MM.1S (cell line): ENCODE measurements around the gene TTC7B.
"Not testable (repeated sequence)": the region's sequence is repeated elsewhere in the genome, so short reads cannot be mapped to it uniquely, and the experiment has no call there.

Source experiments
- DNase-seq: peaks from one replicate; pipeline ENCODE4 v3.0.0-alpha.2; 2015
- H2AFZ ChIP-seq: fragments of 300-600 bp; sonication (generic); 2 replicates; pipeline ENCODE4 v1.6.0; 2016; ENCODE audit warnings: antibody characterized with exemption, low read length
- H3F3A ChIP-seq: fragments of 300-600 bp; sonication (generic); 2 replicates; pipeline ENCODE4 v1.6.1; 2016; ENCODE audit warnings: mild to moderate bottlenecking, antibody characterized with exemption, low read length, moderate library complexity, mixed read lengths; ENCODE audit not compliant: insufficient read depth
- H3K27ac ChIP-seq: fragments of 300-600 bp; sonication (generic); 2 replicates; pipeline ENCODE4 v1.5.1; 2016; ENCODE audit warnings: mild to moderate bottlenecking, low read length
- H3K27me3 ChIP-seq: fragments of 300-600 bp; sonication (generic); replicated peaks from 2 replicates; pipeline ENCODE4 v1.6.0; 2016; ENCODE audit warnings: low read length; ENCODE audit not compliant: insufficient read depth
- H3K36me3 ChIP-seq: fragments of 300-600 bp; sonication (generic); replicated peaks from 2 replicates; pipeline ENCODE4 v1.6.1; 2016; ENCODE audit warnings: mild to moderate bottlenecking, low read length, mixed read lengths; ENCODE audit not compliant: insufficient read depth
- H3K4me1 ChIP-seq: fragments of 300-600 bp; sonication (generic); 2 replicates; pipeline ENCODE4 v1.6.1; 2016; ENCODE audit warnings: low read length, mixed read lengths
- H3K4me2 ChIP-seq: fragments of 300-600 bp; sonication (generic); 2 replicates; pipeline ENCODE4 v1.6.0; 2016; ENCODE audit warnings: low read depth, low read length
- H3K4me3 ChIP-seq: fragments of 300-600 bp; sonication (generic); 2 replicates; pipeline ENCODE4 v1.5.1; 2016; ENCODE audit warnings: low read length, mixed read lengths
- H3K79me2 ChIP-seq: fragments of 300-600 bp; sonication (generic); 2 replicates; pipeline ENCODE4 v1.6.1; 2016; ENCODE audit warnings: mixed run types, low read length, mixed read lengths
- H3K9ac ChIP-seq: fragments of 300-600 bp; sonication (generic); 2 replicates; pipeline ENCODE4 v1.6.1; 2016; ENCODE audit warnings: low read length, mixed read lengths
- H3K9me2 ChIP-seq: fragments of 300-600 bp; sonication (generic); replicated peaks from 2 replicates; pipeline ENCODE4 v1.6.1; 2016; ENCODE audit warnings: mild to moderate bottlenecking, low read length, mixed read lengths; ENCODE audit not compliant: insufficient read depth
- H3K9me3 ChIP-seq: fragments of 300-600 bp; sonication (generic); replicated peaks from 2 replicates; pipeline ENCODE4 v1.6.1; 2016; ENCODE audit warnings: mild to moderate bottlenecking, low read length, mixed read lengths; ENCODE audit not compliant: insufficient read depth
- H4K20me1 ChIP-seq: fragments of 300-600 bp; sonication (generic); 2 replicates; pipeline ENCODE4 v1.6.1; 2016; ENCODE audit warnings: mild to moderate bottlenecking, low read length, moderate library complexity, mixed read lengths; ENCODE audit not compliant: insufficient read depth
- EZH2 ChIP-seq: fragments of 300-600 bp; sonication (generic); optimal IDR thresholded peaks from 2 replicates; pipeline ENCODE3; 2017; ENCODE audit warnings: low read depth, mild to moderate bottlenecking, antibody characterized with exemption, low read length, mixed read lengths
- EZH2phosphoT487 ChIP-seq: fragments of 300-600 bp; sonication (generic); IDR thresholded peaks from 2 replicates; pipeline ENCODE4 v1.6.1; 2018; ENCODE audit warnings: antibody characterized with exemption, low read length
- TF ChIP-seq, protein P1 (sequence below): fragments of 300-600 bp; sonication (generic); IDR thresholded peaks from 2 replicates; pipeline ENCODE4 v1.5.1; 2016; ENCODE audit warnings: antibody characterized with exemption, low read length, mixed read lengths

TTC7B gene

DNA sequence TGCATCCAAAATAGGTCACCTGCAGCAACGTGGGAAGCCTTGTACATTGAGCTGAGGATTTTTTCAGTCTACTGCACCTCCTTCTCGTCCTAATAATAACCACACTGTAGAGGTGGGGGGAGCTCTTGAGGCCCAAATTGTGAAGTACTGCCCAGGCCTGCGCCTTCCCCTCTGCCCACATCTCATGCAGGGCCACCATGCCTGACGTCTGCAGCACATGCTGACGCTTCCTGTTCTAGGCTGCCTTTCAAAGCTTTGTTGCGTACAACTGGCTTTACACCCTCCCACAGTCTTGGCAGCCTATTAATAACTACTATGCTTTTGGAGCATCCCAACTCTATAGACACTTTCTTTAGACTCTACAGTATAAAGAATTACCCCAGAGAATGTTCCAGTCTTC, 26.5 kb upstream of the TTC7B start:
- no peaks in the 10 kb centered on the region for H3K36me3 ChIP-seq
- H3K9ac ChIP-seq: no peak overlapping the region
- H2AFZ ChIP-seq: no peak overlapping the region
- no peaks in the 10 kb centered on the region for H3K4me1 ChIP-seq
- no peak overlapping the region for H3K4me2 ChIP-seq
- H4K20me1 ChIP-seq: no peaks in the 10 kb centered on the region
- no peak overlapping the region for H3K27ac ChIP-seq
- no peak overlapping the region for H3K4me3 ChIP-seq
- H3K79me2 ChIP-seq: no peaks in the 10 kb centered on the region
- no peaks in the 10 kb centered on the region for H3F3A ChIP-seq
- DNase-seq: no peak
- no peaks in the 10 kb centered on the region for H3K9me2 ChIP-seq
- no peaks in the 10 kb centered on the region for H3K27me3 ChIP-seq
- H3K9me3 ChIP-seq: no peaks in the 10 kb centered on the region
- TF ChIP-seq, protein P1, sequence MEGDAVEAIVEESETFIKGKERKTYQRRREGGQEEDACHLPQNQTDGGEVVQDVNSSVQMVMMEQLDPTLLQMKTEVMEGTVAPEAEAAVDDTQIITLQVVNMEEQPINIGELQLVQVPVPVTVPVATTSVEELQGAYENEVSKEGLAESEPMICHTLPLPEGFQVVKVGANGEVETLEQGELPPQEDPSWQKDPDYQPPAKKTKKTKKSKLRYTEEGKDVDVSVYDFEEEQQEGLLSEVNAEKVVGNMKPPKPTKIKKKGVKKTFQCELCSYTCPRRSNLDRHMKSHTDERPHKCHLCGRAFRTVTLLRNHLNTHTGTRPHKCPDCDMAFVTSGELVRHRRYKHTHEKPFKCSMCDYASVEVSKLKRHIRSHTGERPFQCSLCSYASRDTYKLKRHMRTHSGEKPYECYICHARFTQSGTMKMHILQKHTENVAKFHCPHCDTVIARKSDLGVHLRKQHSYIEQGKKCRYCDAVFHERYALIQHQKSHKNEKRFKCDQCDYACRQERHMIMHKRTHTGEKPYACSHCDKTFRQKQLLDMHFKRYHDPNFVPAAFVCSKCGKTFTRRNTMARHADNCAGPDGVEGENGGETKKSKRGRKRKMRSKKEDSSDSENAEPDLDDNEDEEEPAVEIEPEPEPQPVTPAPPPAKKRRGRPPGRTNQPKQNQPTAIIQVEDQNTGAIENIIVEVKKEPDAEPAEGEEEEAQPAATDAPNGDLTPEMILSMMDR: no peak
- TF ChIP-seq EZH2 (no peak), EZH2phosphoT487 (no peak)

GRCh38 chr14:90840667-90841066, 24.4 kb upstream of the TTC7B start:
- not testable (repeated sequence) for H3K27ac ChIP-seq, H2AFZ ChIP-seq, H3K4me3 ChIP-seq, DNase-seq, H3K27me3 ChIP-seq, H3F3A ChIP-seq, H3K36me3 ChIP-seq, H3K9me3 ChIP-seq, H3K9ac ChIP-seq, H3K4me2 ChIP-seq, H4K20me1 ChIP-seq, H3K4me1 ChIP-seq, H3K9me2 ChIP-seq, H3K79me2 ChIP-seq

- no peaks in the 10 kb centered on the region for H3K4me1 ChIP-seq
- no peaks in the 10 kb centered on the region for H3K9me2 ChIP-seq
- H2AFZ ChIP-seq: no peak overlapping the region
- H3K79me2 ChIP-seq: no peaks in the 10 kb centered on the region
- no peak for DNase-seq
- H3K27ac ChIP-seq: no peak overlapping the region
- H3F3A ChIP-seq: no peaks in the 10 kb centered on the region
- H3K9ac ChIP-seq: no peak overlapping the region
- H3K4me3 ChIP-seq: no peak overlapping the region
- no peak for TF ChIP-seq EZH2
- TF ChIP-seq, protein P1: no peak
- TF ChIP-seq EZH2phosphoT487: no peak
- H3K27me3 ChIP-seq: no peaks in the 10 kb centered on the region
- no peaks in the 10 kb centered on the region for H3K36me3 ChIP-seq
- H4K20me1 ChIP-seq: no peaks in the 10 kb centered on the region
- H3K9me3 ChIP-seq: no peaks in the 10 kb centered on the region
- H3K4me2 ChIP-seq: no peak overlapping the region
These were observed 23.6 kb upstream of the TTC7B start for GRCh38 chr14:90839889-90840266.

DNA sequence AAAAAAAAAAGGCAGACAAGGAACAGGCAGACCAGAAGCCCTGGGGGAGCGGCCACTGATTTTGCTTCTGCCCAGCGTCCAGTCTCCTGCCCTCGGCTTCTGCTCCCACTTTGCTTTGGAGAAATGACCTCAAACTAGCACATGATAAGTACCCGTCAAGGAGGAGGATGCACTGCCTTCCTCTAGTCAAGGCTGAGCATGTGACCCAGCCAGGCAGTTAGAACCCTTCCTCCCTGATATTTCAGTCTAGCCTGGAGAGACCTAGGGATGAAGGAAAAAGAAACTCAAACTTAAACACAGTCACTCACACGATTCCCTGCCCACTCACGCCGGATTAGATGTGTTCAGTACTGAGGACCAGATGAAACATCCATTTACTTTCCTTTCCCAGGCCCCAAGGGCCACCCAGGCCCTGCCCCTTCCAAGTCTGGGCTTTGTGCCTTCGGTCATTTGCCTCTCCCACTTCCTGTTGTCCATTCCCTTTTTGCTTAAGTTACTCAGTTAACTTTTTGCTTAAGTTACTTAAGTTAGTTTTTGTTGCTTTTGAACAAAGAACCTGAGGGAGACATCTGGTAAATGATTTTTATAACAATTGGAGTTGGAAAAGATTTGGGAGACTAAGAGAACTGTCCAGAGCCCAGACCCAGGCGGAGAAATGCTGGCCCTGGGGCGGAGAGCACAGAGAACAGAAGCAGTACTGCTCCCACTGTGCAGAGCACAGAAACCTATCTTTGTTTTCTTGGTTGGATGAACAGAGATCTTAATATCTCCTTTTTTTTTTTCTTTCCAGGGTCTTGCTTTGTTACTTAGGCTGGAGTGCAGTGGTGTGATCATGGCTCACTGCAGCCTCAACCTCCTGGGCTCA, 23.0 kb upstream of the TTC7B start:
- Histone ChIP-seq H3K27ac (no peak overlapping the region), H4K20me1 (no peaks in the 10 kb centered on the region), H3K36me3 (no peaks in the 10 kb centered on the region), H3K9me3 (no peaks in the 10 kb centered on the region), H3K4me1 (no peaks in the 10 kb centered on the region), H3K9me2 (no peaks in the 10 kb centered on the region), H3K9ac (no peak overlapping the region), H2AFZ (no peak overlapping the region), H3K79me2 (no peaks in the 10 kb centered on the region), H3K4me3 (no peak overlapping the region), H3K27me3 (no peaks in the 10 kb centered on the region), H3K4me2 (no peak overlapping the region), H3F3A (no peaks in the 10 kb centered on the region)
- no peak for DNase-seq
- TF ChIP-seq EZH2 (no peak), EZH2phosphoT487 (no peak)
- TF ChIP-seq, protein P1: no peak

- H3K4me2 ChIP-seq, DNase-seq, H3K27me3 ChIP-seq, H3K4me3 ChIP-seq, H3K4me1 ChIP-seq, H3K9me2 ChIP-seq, H2AFZ ChIP-seq, H3K79me2 ChIP-seq, H3K9me3 ChIP-seq, H3F3A ChIP-seq, H3K9ac ChIP-seq, H4K20me1 ChIP-seq, H3K36me3 ChIP-seq, H3K27ac ChIP-seq: not testable (repeated sequence)
These were observed 22.3 kb upstream of the TTC7B start for GRCh38 chr14:90838531-90838930.
